ENCODE data around the gene DIPK2A.

GRCh38 chr3:144010371-144010770, 38.7 kb downstream of the DIPK2A start:
- TF ChIP-seq POLR2AphosphoS5 (IDR thresholded peaks at IDR 0.05; ENCODE audit: low read depth) = no peak
- TF ChIP-seq EZH2 (IDR thresholded peaks at IDR 0.05; ENCODE audit: low read depth, unreplicated experiment) = no peak
- no peak for TF ChIP-seq CREB1 (CRISPR knock-in tag; IDR thresholded peaks at IDR 0.05; ENCODE audit: low read depth)
- no peak for TF ChIP-seq CTCF (conservative IDR thresholded peaks at IDR 0.05; ENCODE audit: low read depth in 2 of 2)
- TF ChIP-seq, protein P1, sequence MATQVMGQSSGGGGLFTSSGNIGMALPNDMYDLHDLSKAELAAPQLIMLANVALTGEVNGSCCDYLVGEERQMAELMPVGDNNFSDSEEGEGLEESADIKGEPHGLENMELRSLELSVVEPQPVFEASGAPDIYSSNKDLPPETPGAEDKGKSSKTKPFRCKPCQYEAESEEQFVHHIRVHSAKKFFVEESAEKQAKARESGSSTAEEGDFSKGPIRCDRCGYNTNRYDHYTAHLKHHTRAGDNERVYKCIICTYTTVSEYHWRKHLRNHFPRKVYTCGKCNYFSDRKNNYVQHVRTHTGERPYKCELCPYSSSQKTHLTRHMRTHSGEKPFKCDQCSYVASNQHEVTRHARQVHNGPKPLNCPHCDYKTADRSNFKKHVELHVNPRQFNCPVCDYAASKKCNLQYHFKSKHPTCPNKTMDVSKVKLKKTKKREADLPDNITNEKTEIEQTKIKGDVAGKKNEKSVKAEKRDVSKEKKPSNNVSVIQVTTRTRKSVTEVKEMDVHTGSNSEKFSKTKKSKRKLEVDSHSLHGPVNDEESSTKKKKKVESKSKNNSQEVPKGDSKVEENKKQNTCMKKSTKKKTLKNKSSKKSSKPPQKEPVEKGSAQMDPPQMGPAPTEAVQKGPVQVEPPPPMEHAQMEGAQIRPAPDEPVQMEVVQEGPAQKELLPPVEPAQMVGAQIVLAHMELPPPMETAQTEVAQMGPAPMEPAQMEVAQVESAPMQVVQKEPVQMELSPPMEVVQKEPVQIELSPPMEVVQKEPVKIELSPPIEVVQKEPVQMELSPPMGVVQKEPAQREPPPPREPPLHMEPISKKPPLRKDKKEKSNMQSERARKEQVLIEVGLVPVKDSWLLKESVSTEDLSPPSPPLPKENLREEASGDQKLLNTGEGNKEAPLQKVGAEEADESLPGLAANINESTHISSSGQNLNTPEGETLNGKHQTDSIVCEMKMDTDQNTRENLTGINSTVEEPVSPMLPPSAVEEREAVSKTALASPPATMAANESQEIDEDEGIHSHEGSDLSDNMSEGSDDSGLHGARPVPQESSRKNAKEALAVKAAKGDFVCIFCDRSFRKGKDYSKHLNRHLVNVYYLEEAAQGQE (IDR thresholded peaks at IDR 0.05; ENCODE audit: unreplicated experiment) = no peak
- no peak for TF ChIP-seq EZH2phosphoT487 (IDR thresholded peaks at IDR 0.05; ENCODE audit: unreplicated experiment)
- TF ChIP-seq JUNB (IDR thresholded peaks at IDR 0.05; ENCODE audit: unreplicated experiment) = no peak
- no peak for TF ChIP-seq ZNF331 (CRISPR knock-in tag; IDR thresholded peaks at IDR 0.05; ENCODE audit: low read depth)
- TF ChIP-seq NANOG (IDR thresholded peaks at IDR 0.05; ENCODE audit: borderline replicate concordance) = no peak
- TF ChIP-seq, protein P2, sequence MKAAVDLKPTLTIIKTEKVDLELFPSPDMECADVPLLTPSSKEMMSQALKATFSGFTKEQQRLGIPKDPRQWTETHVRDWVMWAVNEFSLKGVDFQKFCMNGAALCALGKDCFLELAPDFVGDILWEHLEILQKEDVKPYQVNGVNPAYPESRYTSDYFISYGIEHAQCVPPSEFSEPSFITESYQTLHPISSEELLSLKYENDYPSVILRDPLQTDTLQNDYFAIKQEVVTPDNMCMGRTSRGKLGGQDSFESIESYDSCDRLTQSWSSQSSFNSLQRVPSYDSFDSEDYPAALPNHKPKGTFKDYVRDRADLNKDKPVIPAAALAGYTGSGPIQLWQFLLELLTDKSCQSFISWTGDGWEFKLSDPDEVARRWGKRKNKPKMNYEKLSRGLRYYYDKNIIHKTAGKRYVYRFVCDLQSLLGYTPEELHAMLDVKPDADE (IDR thresholded peaks at IDR 0.05) = no peak
- TF ChIP-seq STAT1 (IDR thresholded peaks at IDR 0.05; ENCODE audit: unreplicated experiment) = no peak
